ENCODE measurements around the gene CAPN1. TPM values are rescaled to one million over a fixed set of nuclear protein-coding genes. Genes with fewer than 3 reads are reported as not detected.
"Not testable (repeated sequence)": the region's sequence is repeated elsewhere in the genome, so short reads cannot be mapped to it uniquely, and the experiment has no call there.

The CAPN1 gene
- total and polyA plus RNA-seq, 12 donors = 20.6 to 333 (median 135) TPM

- H3K27ac ChIP-seq = no peak overlapping the region
- H3K36me3 ChIP-seq (replicated peaks in 1 of 2) = no peaks in the 10 kb centered on the region
- H3K27me3 ChIP-seq = no peaks in the 10 kb centered on the region
- intact Hi-C loops (cut with DNase I) = no loop called here
- H3K9me3 ChIP-seq (replicated peaks in 1 of 3) = no peaks in the 10 kb centered on the region
- TF ChIP-seq POLR2A (IDR thresholded peaks at IDR 0.05) (no peak), CTCF (IDR thresholded peaks at IDR 0.05) (no peak)
- H3K4me3 ChIP-seq = no peak overlapping the region
- DNase-seq = no peak
- WGBS, 4 donors = 74 to 88% (median 79%) methylated on average over 11 to 23 of the region's 23 CpGs
- no peaks in the 10 kb centered on the region for H3K4me1 ChIP-seq (replicated peaks in 1 of 2)
These were observed 54.7 kb downstream of the CAPN1 start for GRCh38 chr11:65236194-65237059.

- H3K27ac ChIP-seq; H3K4me3 ChIP-seq; H3K27me3 ChIP-seq; DNase-seq; H3K36me3 ChIP-seq (replicated peaks in 1 of 2); intact Hi-C loops (cut with DNase I); H3K9me3 ChIP-seq (replicated peaks in 1 of 3); H3K4me1 ChIP-seq (replicated peaks in 1 of 2): not testable (repeated sequence)
- WGBS, 4 donors = 58 to 74% (median 63%) methylated on average over 4 to 6 of the region's 6 CpGs
These were observed 56.6 kb downstream of the CAPN1 start for GRCh38 chr11:65238302-65238701.

- no peak overlapping the region for H3K27ac ChIP-seq
- TF ChIP-seq CTCF (IDR thresholded peaks at IDR 0.05) = no peak
- TF ChIP-seq POLR2A (IDR thresholded peaks at IDR 0.05) = no peak
- intact Hi-C loops (cut with DNase I) = no loop called here
- DNase-seq = no peak
- WGBS, 4 donors = 55 to 66% (median 59%) methylated on average over 5 of the region's 5 CpGs
- H3K36me3 ChIP-seq (replicated peaks in 1 of 2) = no peaks in the 10 kb centered on the region
- no peak overlapping the region for H3K4me3 ChIP-seq
- no peaks in the 10 kb centered on the region for H3K4me1 ChIP-seq (replicated peaks in 1 of 2)
- H3K27me3 ChIP-seq = peaks cover 3% of the 10 kb centered on the region
- H3K9me3 ChIP-seq (replicated peaks in 1 of 3) = no peaks in the 10 kb centered on the region
These were observed 59.4 kb downstream of the CAPN1 start for GRCh38 chr11:65241134-65241533.

GRCh38 chr11:65241692-65242091, 60.0 kb downstream of the CAPN1 start:
- Histone ChIP-seq H3K9me3 (replicated peaks in 1 of 3) (no peaks in the 10 kb centered on the region), H3K36me3 (replicated peaks in 1 of 2) (no peaks in the 10 kb centered on the region), H3K4me3 (no peak overlapping the region), H3K27ac (no peak overlapping the region), H3K27me3 (peaks cover 3% of the 10 kb centered on the region), H3K4me1 (replicated peaks in 1 of 2) (no peaks in the 10 kb centered on the region)
- TF ChIP-seq CTCF (IDR thresholded peaks at IDR 0.05) (no peak), POLR2A (IDR thresholded peaks at IDR 0.05) (no peak)
- DNase-seq = no peak
- intact Hi-C loops (cut with DNase I) = no loop called here

- 82 to 91% (median 89%) methylated on average over 6 of the region's 6 CpGs for WGBS, 4 donors
These were observed 60.7 kb downstream of the CAPN1 start for GRCh38 chr11:65242389-65242788.

More at GRCh38 chr11:65242389-65242788, 60.7 kb downstream of the CAPN1 start:
- no peak for DNase-seq
- H3K4me3 ChIP-seq = no peak overlapping the region
- no peak overlapping the region for H3K27ac ChIP-seq
- peaks cover 3% of the 10 kb centered on the region for H3K27me3 ChIP-seq
- no peaks in the 10 kb centered on the region for H3K36me3 ChIP-seq (replicated peaks in 1 of 2)
- intact Hi-C loops (cut with DNase I) = no loop called here
- TF ChIP-seq CTCF (IDR thresholded peaks at IDR 0.05) (no peak), POLR2A (IDR thresholded peaks at IDR 0.05) (no peak)
- no peaks in the 10 kb centered on the region for H3K4me1 ChIP-seq (replicated peaks in 1 of 2)
- H3K9me3 ChIP-seq (replicated peaks in 1 of 3) = no peaks in the 10 kb centered on the region

All from adrenal gland (tissue), 12 donors.